NCI-H446 treated with DMSO at 0.1 percent for 48 hours (cell line): ENCODE measurements around the gene ATRAID.

Experiments
- DNase-seq: peaks from one replicate; lab custom pipeline; 2025; lab: John Stamatoyannopoulos, UW

ATRAID gene

GRCh38 chr2:27250652-27251379 lies 39.0 kb downstream of the ATRAID start:
- no peak for DNase-seq

- DNase-seq, result no peak
These were observed 39.9 kb downstream of the ATRAID start for GRCh38 chr2:27251766-27252165.

GRCh38 chr2:27255187-27255586 lies 43.3 kb downstream of the ATRAID start:
- DNase-seq, result no peak

DNA sequence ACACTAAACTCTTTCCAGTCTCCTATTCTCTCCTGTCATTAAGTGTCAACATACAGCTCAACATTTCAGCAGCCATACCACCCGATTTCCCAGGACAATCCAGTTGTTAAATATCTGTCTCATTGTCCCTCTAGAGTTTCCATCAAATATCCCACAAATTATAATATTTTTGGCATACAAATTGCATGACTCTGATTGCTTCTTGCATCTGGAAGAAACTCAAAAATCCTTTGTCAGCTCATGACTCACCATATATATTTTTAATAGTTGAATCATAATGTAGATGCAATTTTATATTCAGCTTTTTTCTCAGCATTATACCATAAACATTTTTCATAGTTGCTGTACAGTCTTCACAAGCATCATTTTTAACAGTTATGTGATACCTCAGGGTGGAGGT lies 43.8 kb downstream of the ATRAID start:
- DNase-seq, result no peak

- no peak for DNase-seq
These were observed 45.1 kb downstream of the ATRAID start for GRCh38 chr2:27256855-27257454.

DNA sequence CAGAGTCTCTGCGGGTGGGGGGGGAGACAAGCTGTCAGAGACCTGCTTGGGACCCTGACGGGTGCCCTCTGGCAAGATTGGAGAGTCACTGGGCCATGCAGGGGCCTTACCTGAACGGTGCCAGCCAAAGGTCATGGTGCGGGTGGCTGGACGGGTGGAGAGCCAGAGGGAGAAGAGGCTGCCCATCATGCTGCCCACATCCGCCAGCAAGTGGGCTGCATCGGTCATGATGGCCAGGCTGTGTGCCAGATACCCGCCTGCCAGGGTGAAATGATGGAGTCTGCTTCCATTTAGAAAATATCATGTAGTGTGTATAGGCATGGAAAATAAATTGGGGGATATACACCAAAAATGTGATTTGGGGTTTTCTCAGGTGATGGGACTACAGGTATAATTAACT lies 46.2 kb downstream of the ATRAID start:
- DNase-seq, result no peak

DNA sequence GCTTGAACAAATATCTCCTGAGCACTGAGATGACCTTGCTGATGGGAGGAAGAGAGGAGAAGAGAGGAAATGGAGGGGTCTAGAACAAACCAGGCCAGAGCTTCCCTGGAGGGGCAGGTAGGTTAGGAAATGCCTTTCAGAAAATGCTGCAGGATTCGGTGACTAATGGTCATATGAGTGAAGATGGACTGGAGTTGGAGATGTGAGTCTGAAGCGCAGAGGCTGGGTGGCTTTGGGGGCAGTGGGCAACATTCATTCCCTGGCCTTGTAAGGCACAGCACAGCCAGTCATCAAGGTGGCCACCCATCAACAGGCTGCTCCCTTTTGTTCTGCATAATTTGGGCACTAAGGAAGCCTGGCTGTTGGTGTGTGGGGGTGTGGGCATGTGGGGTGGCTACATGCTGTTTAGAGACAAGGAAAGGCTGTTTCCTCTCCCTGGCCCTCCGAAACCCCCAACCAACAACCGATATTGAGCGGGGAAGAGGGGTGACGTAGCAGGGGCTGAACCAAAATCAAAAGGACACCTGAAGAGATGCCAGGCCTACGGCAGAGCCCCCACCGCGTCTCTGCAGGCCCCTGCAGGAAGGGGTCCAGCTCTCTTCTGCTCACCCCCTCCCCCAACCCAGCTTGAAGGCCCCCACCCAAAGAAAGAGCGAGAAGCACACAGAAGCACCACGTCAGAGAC lies 49.5 kb downstream of the ATRAID start:
- DNase-seq, result no peak

- DNase-seq, result no peak
These were observed 50.1 kb downstream of the ATRAID start for GRCh38 chr2:27261926-27262298.

GRCh38 chr2:27262379-27263286 lies 50.8 kb downstream of the ATRAID start, which contains the start of gene SLC30A3:
SLC30A3 (minus strand) TSS chr2:27263047; CDS start chr2:27262906, 141 bp downstream.
- no peak for DNase-seq

- no peak for DNase-seq
These were observed 51.7 kb downstream of the ATRAID start for GRCh38 chr2:27263287-27264252.

GRCh38 chr2:27264253-27264752 lies 52.5 kb downstream of the ATRAID start:
- no peak for DNase-seq

DNA sequence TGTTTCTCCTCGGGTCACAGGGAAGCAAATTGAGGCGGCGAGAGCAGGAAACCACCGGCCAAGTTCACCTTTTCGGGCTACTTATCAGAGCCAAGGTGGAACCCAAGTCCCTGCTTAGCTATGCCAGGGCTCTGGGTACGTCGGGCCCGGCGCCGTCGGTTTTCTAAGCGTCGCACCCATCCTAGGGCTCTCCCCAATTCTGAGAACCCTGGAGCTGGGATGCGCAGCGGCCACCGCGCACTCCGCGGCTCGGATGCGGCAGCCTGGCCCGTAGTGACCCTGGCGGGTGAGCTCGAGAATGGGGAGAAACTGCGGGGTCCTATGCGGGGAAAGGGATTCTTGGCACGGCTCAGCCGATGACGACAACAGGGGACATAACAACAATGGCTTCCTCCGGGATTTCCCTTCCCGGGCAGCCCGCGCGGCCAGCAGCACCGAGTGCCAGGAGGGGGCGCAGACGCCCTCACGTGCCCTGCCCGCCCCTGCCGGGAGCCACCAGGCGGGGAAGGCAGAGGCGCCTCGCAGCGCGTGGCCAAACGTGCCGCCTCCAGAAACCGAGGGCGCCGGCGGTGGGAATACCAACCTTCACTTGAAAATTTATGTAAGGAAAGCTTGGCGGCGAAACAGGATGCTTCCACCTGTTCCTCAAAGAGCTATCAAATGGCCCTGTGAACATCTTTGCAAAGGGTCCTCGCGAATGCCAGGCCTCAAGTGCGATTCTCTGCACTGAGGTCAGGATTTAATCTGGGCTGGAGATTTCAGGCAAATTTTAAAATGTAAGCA lies 53.1 kb downstream of the ATRAID start:
- DNase-seq, result peak; percentile 16

- no peak for DNase-seq
These were observed 53.7 kb downstream of the ATRAID start for GRCh38 chr2:27265536-27265870.
